ENCODE measurements around the gene GPC6.

Gene GPC6

GRCh38 chr13:94079876-94080275, 853.3 kb downstream of the GPC6 start:
- DNase-seq = no peak

DNA sequence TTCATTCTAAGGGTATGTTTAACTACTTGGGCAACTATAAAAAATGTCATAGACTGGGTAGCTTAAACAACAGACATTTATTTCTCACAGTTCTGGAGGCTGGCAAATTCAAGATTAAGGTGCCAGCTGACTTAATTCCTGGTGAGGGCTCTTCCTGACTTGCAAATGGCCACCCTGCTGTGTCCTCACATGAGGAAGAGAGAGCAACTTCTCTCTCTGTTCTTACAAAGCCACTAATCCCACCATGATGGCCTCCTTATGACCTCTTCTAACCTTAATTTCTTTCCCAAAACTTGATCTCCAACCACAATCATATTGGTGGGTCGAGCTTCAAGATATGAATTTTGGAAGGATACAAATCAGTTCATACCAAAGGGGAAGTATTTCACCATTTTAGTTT, 853.9 kb downstream of the GPC6 start:
- no peak for DNase-seq

DNA sequence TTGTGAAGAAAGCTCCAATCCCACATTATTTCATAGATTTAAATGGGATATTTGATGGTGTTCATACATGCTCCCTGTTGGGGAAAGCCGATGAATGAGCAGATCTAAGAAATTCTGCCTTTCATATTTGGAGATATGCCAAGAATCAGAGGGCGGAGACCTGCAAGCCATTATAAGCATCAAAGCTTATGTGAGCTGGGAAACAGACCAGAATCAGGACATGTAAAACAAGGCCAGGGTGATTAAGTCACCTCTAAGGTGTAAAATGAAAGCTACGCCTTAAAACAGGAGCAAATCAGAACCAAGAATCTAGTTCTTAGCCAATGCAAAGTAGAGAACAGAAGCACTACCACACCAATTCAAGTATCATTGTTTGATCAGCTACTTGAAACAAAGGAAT, 860.5 kb downstream of the GPC6 start:
- no peak for DNase-seq

- no peak for DNase-seq
These were observed 862.1 kb downstream of the GPC6 start for GRCh38 chr13:94088742-94089141.

GRCh38 chr13:94090773-94091480, 864.3 kb downstream of the GPC6 start:
- DNase-seq = no peak

- no peak for DNase-seq
These were observed 867.2 kb downstream of the GPC6 start for GRCh38 chr13:94093652-94094315.

DNA sequence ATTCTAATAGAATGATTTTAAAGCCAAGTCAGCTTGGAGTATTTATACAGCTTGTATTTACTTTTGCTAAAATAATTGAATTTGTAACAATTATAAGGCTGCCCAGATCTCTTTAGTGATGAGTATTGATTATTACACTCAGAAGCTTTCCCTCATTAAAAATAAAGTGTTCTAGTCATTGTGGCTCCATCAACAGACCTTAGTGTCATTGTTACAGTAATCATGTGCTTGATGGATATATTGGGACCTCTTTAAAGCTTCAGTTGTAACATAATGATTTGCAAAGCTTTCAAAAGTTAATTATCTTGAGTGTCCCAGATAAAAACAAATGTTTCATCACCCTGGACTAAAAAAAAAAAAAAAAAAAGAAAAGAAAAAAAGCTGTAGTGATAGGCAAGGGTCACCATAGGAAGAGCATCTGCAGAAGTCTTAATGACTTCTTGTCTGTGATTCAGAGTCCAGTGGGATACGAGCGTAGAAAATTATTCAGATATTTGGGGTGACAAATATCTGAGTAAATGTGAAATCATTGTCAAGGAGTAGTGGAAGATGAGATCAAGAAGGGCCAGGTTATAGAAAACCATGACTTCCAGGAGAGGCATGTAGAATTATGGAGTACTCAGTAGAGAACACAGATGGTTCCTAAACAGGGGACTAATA, 883.2 kb downstream of the GPC6 start:
- DNase-seq = no peak

DNA sequence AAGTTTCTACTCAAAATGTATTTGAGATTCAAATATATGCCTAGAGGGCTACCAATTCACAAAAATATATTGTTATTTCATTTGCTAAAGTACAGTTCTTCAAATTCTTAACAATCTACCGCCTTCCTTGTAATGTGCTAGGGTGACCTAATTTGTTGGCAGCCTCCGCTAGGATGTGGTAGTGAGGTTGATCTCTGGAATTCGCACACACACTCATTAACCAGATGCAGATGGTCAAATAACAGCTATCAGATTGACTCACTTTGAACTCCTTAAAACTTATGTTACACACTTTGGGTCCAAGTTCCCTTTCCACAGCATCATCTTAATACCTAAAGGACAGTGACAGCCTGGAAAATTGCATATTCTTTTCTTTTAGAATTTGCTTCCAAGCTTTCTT, 885.6 kb downstream of the GPC6 start:
- no peak for DNase-seq

- no peak for DNase-seq
These were observed 886.1 kb downstream of the GPC6 start for GRCh38 chr13:94112731-94113130.

DNA sequence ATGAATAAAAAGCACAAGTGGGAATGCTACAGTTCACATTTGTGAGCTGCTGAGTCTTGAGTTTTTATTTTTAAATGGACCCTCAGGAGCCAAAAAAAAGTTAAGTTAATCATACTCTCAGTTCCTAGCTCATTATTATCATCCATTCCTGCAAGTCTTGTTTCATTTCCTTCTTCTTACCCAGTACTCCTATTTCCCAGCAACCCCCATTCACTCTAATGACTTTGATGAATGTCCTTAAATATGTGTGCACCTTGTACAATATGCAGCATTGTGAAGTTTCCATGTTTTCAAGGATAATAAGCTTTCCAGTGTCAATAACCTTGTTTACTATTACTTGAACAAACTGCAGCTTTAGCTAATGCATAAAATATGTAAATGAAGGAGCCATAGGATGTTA, 886.6 kb downstream of the GPC6 start:
- no peak for DNase-seq

- no peak for DNase-seq
These were observed 887.6 kb downstream of the GPC6 start for GRCh38 chr13:94114166-94114565.

GRCh38 chr13:94115054-94115453, 888.4 kb downstream of the GPC6 start:
- DNase-seq = no peak

GRCh38 chr13:94119360-94119936, 892.8 kb downstream of the GPC6 start:
- no peak for DNase-seq

- no peak for DNase-seq
These were observed 894.3 kb downstream of the GPC6 start for GRCh38 chr13:94120878-94121277.

- DNase-seq = no peak
These were observed 895.1 kb downstream of the GPC6 start for GRCh38 chr13:94121686-94122085.

GRCh38 chr13:94122300-94122915, 895.8 kb downstream of the GPC6 start:
- no peak for DNase-seq

DNA sequence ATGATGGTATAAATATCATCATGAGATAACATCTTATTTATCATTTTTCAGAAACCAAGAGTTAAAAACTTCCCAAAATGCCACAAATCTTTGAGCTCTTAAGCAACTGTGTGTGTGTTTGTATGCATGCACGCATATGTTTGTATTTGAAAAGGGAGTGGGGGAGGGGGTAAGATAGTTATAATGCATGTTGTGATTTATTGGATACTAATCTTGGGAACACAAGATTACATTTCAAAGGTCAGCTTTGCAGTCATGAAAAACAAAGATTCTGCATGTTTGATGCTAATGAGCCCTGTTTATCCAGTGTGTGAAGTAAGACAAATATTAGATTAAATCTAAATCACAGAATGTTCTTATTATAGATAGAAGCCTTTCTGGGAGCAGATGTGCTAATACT, 897.0 kb downstream of the GPC6 start:
- no peak for DNase-seq

DNA sequence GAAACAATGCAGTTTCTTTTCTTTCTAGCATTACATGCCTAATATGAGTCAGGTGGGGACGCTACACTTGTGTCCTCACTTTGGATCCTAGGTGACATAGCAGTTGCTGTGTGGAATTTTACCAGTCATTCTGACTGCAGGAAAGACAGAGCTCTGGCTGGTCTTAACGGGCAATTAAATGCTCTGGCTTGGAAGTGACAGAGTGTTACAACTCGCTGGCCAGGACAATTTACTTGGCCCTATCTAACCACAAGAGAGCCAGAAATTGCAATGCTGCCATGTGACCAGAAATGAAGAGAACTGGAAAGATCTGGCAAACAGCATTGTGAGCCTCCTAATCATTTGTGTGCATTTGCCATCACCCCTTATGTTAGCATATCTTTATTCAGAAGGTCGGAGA, 901.8 kb downstream of the GPC6 start:
- DNase-seq = no peak

GRCh38 chr13:94129490-94129894, 902.9 kb downstream of the GPC6 start:
- no peak for DNase-seq

DNA sequence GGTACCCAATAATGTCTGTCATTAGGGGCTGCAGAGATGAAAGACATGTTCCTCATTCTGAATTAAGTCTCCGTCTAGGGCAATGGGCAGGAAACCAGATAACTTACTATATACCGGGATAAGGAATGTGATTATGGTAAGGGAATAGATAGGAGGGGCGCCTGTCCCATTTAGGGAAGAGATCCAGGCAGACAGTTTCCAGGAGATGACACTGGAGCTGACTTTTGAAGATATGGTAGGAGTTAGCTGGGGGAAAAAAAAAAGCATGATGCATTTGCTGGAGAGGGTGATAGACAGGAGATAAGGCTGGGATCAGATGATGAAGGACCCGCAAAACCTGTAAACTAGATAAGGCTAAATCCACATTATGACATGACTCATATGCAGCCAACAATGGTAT, 912.2 kb downstream of the GPC6 start:
- DNase-seq = no peak

DNA sequence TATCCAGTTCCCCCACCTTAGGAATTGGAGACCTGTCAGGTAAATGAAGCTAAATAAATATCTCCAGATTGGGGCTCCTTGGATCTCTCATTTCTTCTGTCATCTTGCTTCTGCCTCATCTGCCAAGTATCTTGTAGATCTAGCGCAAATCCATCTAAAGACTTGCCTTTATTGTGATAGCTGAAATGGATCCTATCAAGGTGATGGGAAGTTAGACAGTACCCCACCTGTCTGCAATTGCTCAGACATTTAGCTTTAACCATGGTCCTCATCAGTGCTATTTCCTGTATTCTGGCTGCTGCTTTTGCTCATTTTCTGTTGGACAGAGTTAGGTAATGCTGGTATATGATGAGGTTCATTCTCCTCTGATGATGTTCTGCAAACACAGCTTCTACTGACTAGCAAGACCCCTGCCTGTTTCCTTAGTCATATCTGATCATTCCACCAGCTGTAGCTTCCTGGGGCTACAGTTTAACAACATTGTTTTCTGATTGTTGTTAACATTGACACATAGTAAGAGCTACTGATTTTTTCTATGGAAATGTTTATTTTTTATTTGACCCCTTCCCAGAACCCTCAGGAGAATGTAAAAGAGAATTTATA, 912.9 kb downstream of the GPC6 start:
- no peak for DNase-seq

DNA sequence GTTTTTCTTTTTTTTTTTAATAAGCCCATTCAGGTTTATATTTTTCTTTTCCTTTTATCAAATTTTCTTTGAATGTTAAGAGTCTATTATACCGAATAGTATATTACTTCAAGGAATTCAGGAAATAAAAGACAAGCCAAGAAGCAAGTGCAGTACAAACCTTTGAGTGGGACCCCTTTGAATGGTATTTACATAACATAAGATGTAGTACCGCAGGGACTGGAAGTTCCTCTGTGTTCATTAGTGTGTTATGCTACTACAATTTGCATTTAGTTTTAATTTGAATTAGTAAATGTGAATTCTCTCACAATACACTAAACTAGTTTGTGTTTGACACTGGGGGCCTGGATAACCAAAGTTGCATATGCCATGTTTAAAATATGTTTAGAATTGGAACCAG, 913.4 kb downstream of the GPC6 start:
- DNase-seq = no peak

DNA sequence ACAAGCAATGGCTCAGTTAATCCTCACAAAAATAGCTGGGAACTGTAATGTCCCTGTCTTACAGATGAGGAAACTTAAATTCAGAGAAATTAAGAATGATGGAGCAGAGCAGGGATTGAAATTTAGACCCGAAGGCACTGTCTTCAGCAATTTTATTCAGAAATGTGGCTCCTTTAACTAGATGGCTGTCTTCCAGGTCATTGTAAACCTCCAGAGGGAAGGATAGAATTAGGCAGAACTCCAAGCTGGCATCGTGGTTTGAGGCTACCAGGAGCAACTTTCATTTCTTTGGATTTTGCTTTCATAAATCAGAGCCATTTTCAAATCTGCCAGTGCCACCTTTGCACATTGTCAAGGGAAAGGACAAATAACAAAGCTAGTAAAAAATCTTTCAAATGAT, 913.9 kb downstream of the GPC6 start:
- DNase-seq = no peak

Measured in activated naive CD4-positive, alpha-beta T cell (primary cell).